Left lung (tissue), 10 donors: ENCODE measurements around the gene HS3ST1. TPM values are rescaled to one million over a fixed set of nuclear protein-coding genes. Genes with fewer than 3 reads are reported as not detected.

Experiments used
- ATAC-seq: fragments of 200-7000 bp; cut with Tn5 transposase; one replicate; pipeline ENCODE4 v1.9.1; 2020; ENCODE audit warnings: moderate library complexity
- DNase-seq, 4 donors: peaks; one replicate each; pipeline ENCODE4 v3.0.0-alpha.2; 2013 to 2020
- H3K27ac ChIP-seq, 2 donors: fragments of 200-600 bp; sonication (generic) in 1 of 2; one replicate each; pipeline versions ENCODE4 v1.5.0 to v1.8.0; 2020 to 2021
- H3K27me3 ChIP-seq, 2 donors: fragments of 200-600 bp; sonication (generic) in 1 of 2; one replicate each; pipeline versions ENCODE4 v1.5.0 to v1.8.0; 2020 to 2021
- H3K36me3 ChIP-seq, 2 donors: fragments of 200-600 bp; sonication (generic) in 1 of 2; one replicate each; pipeline versions ENCODE4 v1.5.0 to v1.8.0; 2020 to 2021
- H3K4me1 ChIP-seq, 2 donors: fragments of 200-600 bp; one replicate each; pipeline ENCODE4 v1.8.0; 2021
- H3K4me3 ChIP-seq, 2 donors: fragments of 200-600 bp; sonication (generic) in 1 of 2; one replicate each; pipeline versions ENCODE4 v1.5.0 to v1.8.0; 2020 to 2021; ENCODE audit warnings: mild to moderate bottlenecking in 1 of 2
- H3K9me3 ChIP-seq, 2 donors: fragments of 200-600 bp; sonication (generic) in 1 of 2; one replicate each; pipeline versions ENCODE4 v1.5.0 to v1.8.0; 2020 to 2021
- intact Hi-C, 2 donors: fragments of 100-400 bp; cut with DNase I; formaldehyde crosslinking; loops; one replicate each; pipeline versions ENCODE4 v1.11.2 to v1.14.2; 2022
- polyA plus RNA-seq, 6 donors: library from polyadenylated mRNA; unstranded; fragments of 120-200 nt; gene quantifications; one replicate each; pipeline ENCODE4 v1.2.1, GENCODE V29; 2013; ENCODE audit not compliant: insufficient read length in 6 of 6
- total RNA-seq, 2 donors: library from RNA; stranded (reverse); fragmentation: NEBNext Ultra II Directional; extraction: Animal tissue kit (Norgen Biotek cat#: 25700); gene quantifications; one replicate each; pipeline ENCODE4 v1.2.1, GENCODE V29; 2021
- TF ChIP-seq, protein P1 (sequence below), 2 donors: fragments of 200-600 bp; sonication (generic) in 1 of 2; IDR thresholded peaks; one replicate each; pipeline versions ENCODE4 v1.5.0 to v1.8.0; 2021; ENCODE audit warnings: antibody characterized with exemption in 2 of 2
- donor health status: DM: no; HTN: yes; CAD: no.
- donor health status: DM: no; HTN: no; CAD: no.

HS3ST1 gene
- total and polyA plus RNA-seq, 8 donors, result 2.6 to 11.9 (median 3.8) TPM

GRCh38 chr4:11418610-11419009 is 10.1 kb downstream of the HS3ST1 start:
- intact Hi-C loops, result no loop called here
- no peak overlapping the region for H3K27ac ChIP-seq

GRCh38 chr4:11416767-11417113 is 12.0 kb downstream of the HS3ST1 start:
- Histone ChIP-seq H3K4me1 (no peaks in the 10 kb centered on the region), H3K9me3 (no peaks in the 10 kb centered on the region), H3K27me3 (no peaks in the 10 kb centered on the region), H3K36me3 (no peaks in the 10 kb centered on the region), H3K4me3 (no peak overlapping the region), H3K27ac (no peak overlapping the region)
- TF ChIP-seq, protein P1, sequence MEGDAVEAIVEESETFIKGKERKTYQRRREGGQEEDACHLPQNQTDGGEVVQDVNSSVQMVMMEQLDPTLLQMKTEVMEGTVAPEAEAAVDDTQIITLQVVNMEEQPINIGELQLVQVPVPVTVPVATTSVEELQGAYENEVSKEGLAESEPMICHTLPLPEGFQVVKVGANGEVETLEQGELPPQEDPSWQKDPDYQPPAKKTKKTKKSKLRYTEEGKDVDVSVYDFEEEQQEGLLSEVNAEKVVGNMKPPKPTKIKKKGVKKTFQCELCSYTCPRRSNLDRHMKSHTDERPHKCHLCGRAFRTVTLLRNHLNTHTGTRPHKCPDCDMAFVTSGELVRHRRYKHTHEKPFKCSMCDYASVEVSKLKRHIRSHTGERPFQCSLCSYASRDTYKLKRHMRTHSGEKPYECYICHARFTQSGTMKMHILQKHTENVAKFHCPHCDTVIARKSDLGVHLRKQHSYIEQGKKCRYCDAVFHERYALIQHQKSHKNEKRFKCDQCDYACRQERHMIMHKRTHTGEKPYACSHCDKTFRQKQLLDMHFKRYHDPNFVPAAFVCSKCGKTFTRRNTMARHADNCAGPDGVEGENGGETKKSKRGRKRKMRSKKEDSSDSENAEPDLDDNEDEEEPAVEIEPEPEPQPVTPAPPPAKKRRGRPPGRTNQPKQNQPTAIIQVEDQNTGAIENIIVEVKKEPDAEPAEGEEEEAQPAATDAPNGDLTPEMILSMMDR (IDR thresholded peaks at IDR 0.05), result no peak
- intact Hi-C loops, result no loop called here
- DNase-seq (no peak), ATAC-seq (no peak)

More at GRCh38 chr4:11418610-11419009, 10.1 kb downstream of the HS3ST1 start:
- no peaks in the 10 kb centered on the region for H3K9me3 ChIP-seq
- no peaks in the 10 kb centered on the region for H3K36me3 ChIP-seq
- no peak for DNase-seq
- no peaks in the 10 kb centered on the region for H3K27me3 ChIP-seq
- H3K4me3 ChIP-seq, result no peak overlapping the region
- ATAC-seq, result no peak
- no peaks in the 10 kb centered on the region for H3K4me1 ChIP-seq
- TF ChIP-seq, protein P1 (IDR thresholded peaks at IDR 0.05), result no peak

DNA sequence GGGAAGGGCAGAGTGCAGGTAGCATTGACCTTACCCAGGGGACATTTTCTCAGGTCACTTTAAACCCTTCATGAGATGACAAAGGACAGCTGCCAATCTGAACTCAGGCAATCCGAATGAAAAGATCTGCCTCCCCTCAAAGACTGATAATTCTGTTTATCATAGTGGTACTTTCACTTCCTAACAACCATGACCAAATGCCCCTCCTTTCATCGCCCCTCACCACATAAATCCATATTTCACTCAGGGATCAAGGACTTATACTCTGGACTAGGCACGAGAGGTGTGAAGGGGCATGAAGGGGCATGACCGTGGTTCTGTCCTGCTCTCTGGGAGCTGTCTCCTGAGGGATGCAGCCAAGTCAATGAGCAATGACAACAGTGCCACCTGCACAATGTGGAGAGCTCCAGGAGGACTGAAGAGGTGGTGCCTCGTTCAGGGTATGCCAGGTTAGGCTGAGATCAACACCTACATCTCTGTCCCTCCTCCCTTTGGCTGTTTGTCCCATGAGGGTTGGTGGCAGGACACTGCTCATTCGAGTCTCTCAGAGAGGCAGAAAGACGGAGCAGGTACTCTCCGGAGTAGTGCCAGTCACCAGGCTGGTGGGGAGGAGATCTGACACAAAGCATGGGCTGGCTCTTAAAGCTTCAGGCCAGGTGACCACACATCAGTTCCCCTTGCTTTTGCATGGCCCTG is 12.5 kb downstream of the HS3ST1 start:
- no peak overlapping the region for H3K27ac ChIP-seq
- intact Hi-C loops, result no loop called here

DNA sequence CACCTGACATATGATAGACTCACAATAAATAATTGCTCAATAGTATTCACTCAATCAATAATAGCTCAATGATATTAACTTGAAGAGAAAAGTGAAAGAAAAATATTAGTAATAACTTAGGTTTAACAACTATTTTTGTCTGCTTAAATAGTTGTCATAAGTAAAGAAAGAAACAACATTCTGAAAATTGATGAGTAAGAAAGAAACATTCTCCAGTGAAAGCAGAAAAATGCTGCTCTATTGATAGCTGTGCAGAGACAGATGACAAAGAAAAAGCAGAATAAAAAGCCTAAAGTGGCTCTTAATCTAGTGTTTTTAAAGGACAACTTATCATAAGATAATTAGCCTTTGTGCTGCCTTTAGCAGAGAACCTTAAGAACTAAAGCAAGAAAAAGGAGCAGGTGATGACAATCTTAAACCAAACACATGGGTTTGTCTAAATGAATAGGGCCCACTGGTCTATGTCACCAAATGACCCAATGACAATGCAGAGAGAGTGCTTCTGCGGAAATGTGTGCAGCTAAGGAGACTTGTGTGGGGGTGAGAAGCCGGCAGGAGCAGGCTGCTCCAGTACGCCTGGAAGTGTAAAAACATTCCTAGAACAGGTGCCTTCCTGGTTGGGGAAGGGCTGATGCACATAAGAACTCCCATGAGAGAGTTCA is 13.2 kb downstream of the HS3ST1 start:
- no peaks in the 10 kb centered on the region for H3K27me3 ChIP-seq
- no peak overlapping the region for H3K4me3 ChIP-seq
- TF ChIP-seq, protein P1 (IDR thresholded peaks at IDR 0.05), result no peak
- DNase-seq (no peak), ATAC-seq (no peak)
- H3K36me3 ChIP-seq, result no peaks in the 10 kb centered on the region
- no peaks in the 10 kb centered on the region for H3K9me3 ChIP-seq
- H3K4me1 ChIP-seq, result no peaks in the 10 kb centered on the region
- no peak overlapping the region for H3K27ac ChIP-seq
- intact Hi-C loops, result no loop called here

More for the DNA sequence above, 12.5 kb downstream of the HS3ST1 start:
- Histone ChIP-seq H3K27me3 (no peaks in the 10 kb centered on the region), H3K4me3 (no peak overlapping the region), H3K9me3 (no peaks in the 10 kb centered on the region), H3K4me1 (no peaks in the 10 kb centered on the region), H3K36me3 (no peaks in the 10 kb centered on the region)
- ATAC-seq (no peak), DNase-seq (no peak)
- TF ChIP-seq, protein P1 (IDR thresholded peaks at IDR 0.05), result no peak

GRCh38 chr4:11412211-11412610 is 16.5 kb downstream of the HS3ST1 start:
- Histone ChIP-seq H3K36me3 (no peaks in the 10 kb centered on the region), H3K27ac (no peak overlapping the region), H3K4me1 (no peaks in the 10 kb centered on the region), H3K27me3 (no peaks in the 10 kb centered on the region), H3K4me3 (no peak overlapping the region), H3K9me3 (no peaks in the 10 kb centered on the region)
- no peak for DNase-seq
- intact Hi-C loops, result no loop called here
- TF ChIP-seq, protein P1 (IDR thresholded peaks at IDR 0.05), result no peak
- ATAC-seq, result no peak
